Suprapubic skin (tissue), 4 donors: ENCODE data around the gene ZNF296. TPM values are rescaled to one million over a fixed set of nuclear protein-coding genes. Genes with fewer than 3 reads are reported as not detected.

Source experiments
- DNase-seq, 2 donors: peaks; one replicate each; pipeline ENCODE4 v3.0.0-alpha.2; 2019; ENCODE audit warnings: low spot score in 2 of 2
- H3K27ac ChIP-seq: fragments of 200-600 bp; sonication (generic); one replicate; pipeline ENCODE4 v1.5.1; 2019
- H3K27me3 ChIP-seq: fragments of 200-600 bp; sonication (generic); one replicate; pipeline ENCODE4 v1.5.1; 2019
- H3K36me3 ChIP-seq: fragments of 200-600 bp; sonication (generic); one replicate; pipeline ENCODE4 v1.5.1; 2019
- H3K4me1 ChIP-seq: fragments of 200-600 bp; sonication (generic); one replicate; pipeline ENCODE4 v1.5.1; 2019
- H3K4me3 ChIP-seq: fragments of 200-600 bp; sonication (generic); one replicate; pipeline ENCODE4 v1.5.1; 2019; ENCODE audit warnings: mild to moderate bottlenecking
- H3K9me3 ChIP-seq: fragments of 200-600 bp; sonication (generic); one replicate; pipeline ENCODE4 v1.5.1; 2019
- EP300 ChIP-seq: sonication (generic); formaldehyde crosslinking; IDR thresholded peaks from one replicate; pipeline ENCODE4 v1.6.1; 2017; ENCODE audit warnings: antibody characterized with exemption
- POLR2A ChIP-seq, 2 donors: fragments of 450-650 bp; IDR thresholded peaks; one replicate each; pipeline ENCODE4 v1.6.1; 2017; ENCODE audit warnings: antibody characterized with exemption in 2 of 2, mild to moderate bottlenecking in 2 of 2, moderate library complexity in 2 of 2
- POLR2AphosphoS5 ChIP-seq, 3 donors: sonication (generic); formaldehyde crosslinking; IDR thresholded peaks; one replicate each; pipeline ENCODE4 v1.6.1; 2017; ENCODE audit warnings: antibody characterized with exemption in 3 of 3
- WGBS: methylation state at CpG from one replicate; pipeline ENCODE4 v1.1.5; 2018; 5-methylcytosine and 5-hydroxymethylcytosine counted together
- total RNA-seq, 4 donors: library from RNA; depleted of rRNA; stranded (reverse); fragments of >200 nt; gene quantifications; one replicate each; pipeline ENCODE4 v1.1.0, GENCODE V29; 2016
- TF ChIP-seq, protein P1 (sequence below), 2 donors: fragments of 200-600 bp in 1 of 2; fragments of 450-650 bp in 1 of 2; sonication (generic) in 1 of 2; IDR thresholded peaks; one replicate each; pipeline ENCODE4 v1.5.1; 2016 to 2019; ENCODE audit warnings: antibody characterized with exemption in 2 of 2, mild to moderate bottlenecking in 1 of 2, moderate library complexity in 1 of 2

The ZNF296 gene
- total RNA-seq, 4 donors from 2014 or later, result 4.3 to 5.8 (median 4.9) TPM

DNA sequence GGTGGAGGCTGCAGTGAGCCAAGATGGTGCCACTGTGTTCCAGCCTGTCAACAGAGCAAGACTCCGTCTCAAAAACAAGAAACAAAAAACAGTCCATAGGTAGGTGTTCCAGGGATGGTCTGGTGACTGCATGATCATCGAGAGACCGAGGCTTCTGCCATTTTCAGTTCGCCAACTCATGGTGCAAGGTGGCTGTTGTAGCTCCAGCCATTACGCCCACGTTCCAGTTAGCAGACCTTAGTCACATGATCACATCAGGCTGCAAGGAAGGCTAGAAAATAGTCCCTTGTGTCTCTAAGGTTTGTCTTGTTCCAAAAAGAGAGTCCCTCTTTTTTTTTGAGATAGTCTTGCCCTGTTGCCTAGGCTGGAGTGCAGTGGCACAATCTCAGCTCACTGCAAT lies 40.5 kb downstream of the ZNF296 start:
- H3K9me3 ChIP-seq, result no peaks in the 10 kb centered on the region
- H3K27me3 ChIP-seq, result no peaks in the 10 kb centered on the region
- H3K36me3 ChIP-seq, result peaks cover 48% of the 10 kb centered on the region
- no peak overlapping the region for H3K27ac ChIP-seq
- WGBS, result 95% methylated on average over 6 of the region's 6 CpGs
- no peak for TF ChIP-seq POLR2AphosphoS5 (IDR thresholded peaks at IDR 0.05)
- TF ChIP-seq EP300, result no peak
- TF ChIP-seq, protein P1, sequence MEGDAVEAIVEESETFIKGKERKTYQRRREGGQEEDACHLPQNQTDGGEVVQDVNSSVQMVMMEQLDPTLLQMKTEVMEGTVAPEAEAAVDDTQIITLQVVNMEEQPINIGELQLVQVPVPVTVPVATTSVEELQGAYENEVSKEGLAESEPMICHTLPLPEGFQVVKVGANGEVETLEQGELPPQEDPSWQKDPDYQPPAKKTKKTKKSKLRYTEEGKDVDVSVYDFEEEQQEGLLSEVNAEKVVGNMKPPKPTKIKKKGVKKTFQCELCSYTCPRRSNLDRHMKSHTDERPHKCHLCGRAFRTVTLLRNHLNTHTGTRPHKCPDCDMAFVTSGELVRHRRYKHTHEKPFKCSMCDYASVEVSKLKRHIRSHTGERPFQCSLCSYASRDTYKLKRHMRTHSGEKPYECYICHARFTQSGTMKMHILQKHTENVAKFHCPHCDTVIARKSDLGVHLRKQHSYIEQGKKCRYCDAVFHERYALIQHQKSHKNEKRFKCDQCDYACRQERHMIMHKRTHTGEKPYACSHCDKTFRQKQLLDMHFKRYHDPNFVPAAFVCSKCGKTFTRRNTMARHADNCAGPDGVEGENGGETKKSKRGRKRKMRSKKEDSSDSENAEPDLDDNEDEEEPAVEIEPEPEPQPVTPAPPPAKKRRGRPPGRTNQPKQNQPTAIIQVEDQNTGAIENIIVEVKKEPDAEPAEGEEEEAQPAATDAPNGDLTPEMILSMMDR (IDR thresholded peaks at IDR 0.05), result no peak
- no peak for TF ChIP-seq POLR2A (IDR thresholded peaks at IDR 0.05)
- DNase-seq, result no peak
- peaks cover 23% of the 10 kb centered on the region for H3K4me1 ChIP-seq
- no peak overlapping the region for H3K4me3 ChIP-seq

DNA sequence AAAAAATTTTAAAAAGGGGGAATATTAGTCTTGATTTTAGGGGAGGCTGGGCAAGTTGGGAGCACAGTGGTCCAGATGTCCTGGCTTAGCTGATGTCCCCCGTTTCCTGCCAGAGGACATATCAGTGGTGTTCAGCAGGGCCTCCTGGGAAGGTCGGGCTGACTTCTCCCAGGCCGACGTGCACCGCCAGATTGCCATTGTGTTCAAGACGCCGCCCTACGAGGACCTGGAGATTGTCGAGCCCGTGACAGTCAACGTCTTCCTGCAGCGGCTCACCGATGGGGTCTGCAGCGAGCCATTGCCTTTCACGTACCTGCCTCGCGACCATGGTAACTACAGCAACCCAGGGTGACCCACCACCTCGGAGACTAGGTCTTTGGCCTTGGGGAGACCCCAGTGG lies 43.9 kb downstream of the ZNF296 start:
- peaks cover 71% of the 10 kb centered on the region for H3K36me3 ChIP-seq
- H3K4me3 ChIP-seq, result no peak overlapping the region
- TF ChIP-seq EP300 (no peak), POLR2AphosphoS5 (IDR thresholded peaks at IDR 0.05) (no peak), POLR2A (IDR thresholded peaks at IDR 0.05) (no peak)
- TF ChIP-seq, protein P1 (IDR thresholded peaks at IDR 0.05), result no peak
- no peak for DNase-seq
- WGBS, result 80% methylated on average over 11 of the region's 18 CpGs
- no peak overlapping the region for H3K27ac ChIP-seq
- H3K27me3 ChIP-seq, result no peaks in the 10 kb centered on the region
- H3K9me3 ChIP-seq, result no peaks in the 10 kb centered on the region
- no peaks in the 10 kb centered on the region for H3K4me1 ChIP-seq

DNA sequence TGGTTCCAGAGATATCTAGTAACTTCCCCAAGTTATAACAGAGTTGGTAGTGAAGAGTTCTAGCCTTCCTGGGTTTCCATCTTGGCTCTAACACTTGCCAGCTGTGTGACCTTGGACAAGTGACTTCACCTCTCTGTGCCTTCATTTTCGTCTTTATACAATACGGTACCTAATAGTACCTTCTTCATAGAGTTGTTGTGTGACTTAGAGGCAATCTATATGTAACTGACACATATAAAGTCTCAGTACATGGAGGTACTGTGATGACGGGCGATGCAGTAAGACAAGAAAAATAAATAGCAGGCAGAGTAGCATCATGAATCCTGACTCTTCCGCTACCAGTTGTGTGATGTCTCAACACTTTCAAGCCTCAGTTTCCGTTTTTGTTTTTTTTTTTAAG lies 45.5 kb downstream of the ZNF296 start:
- Histone ChIP-seq H3K27ac (no peak overlapping the region), H3K4me1 (no peaks in the 10 kb centered on the region), H3K4me3 (no peak overlapping the region), H3K36me3 (peaks cover 74% of the 10 kb centered on the region), H3K27me3 (no peaks in the 10 kb centered on the region), H3K9me3 (no peaks in the 10 kb centered on the region)
- 97% methylated on average over 6 of the region's 6 CpGs for WGBS
- TF ChIP-seq, protein P1 (IDR thresholded peaks at IDR 0.05), result no peak
- no peak for TF ChIP-seq POLR2A (IDR thresholded peaks at IDR 0.05)
- no peak for TF ChIP-seq POLR2AphosphoS5 (IDR thresholded peaks at IDR 0.05)
- TF ChIP-seq EP300, result no peak
- DNase-seq, result no peak

DNA sequence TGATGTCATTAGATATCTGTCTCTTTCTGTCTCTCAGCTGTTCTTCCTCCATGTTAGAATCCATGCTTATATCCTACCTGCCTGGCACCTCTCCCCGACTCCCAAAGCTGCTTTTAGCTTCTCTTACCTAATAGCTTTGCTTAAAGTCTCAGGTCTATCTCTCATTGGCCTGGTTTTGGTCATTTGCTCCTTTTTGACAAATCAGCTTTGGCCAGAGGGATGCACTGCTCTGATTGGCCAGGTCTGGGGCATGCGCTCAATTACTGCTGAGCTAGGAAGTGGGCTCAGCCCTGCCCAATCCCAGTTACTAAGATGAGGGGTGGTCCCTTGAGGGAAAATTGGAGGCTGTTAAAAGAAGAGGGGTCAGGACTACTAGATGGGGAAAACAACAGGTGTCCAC lies 48.9 kb downstream of the ZNF296 start:
- Histone ChIP-seq H3K4me1 (no peaks in the 10 kb centered on the region), H3K9me3 (no peaks in the 10 kb centered on the region), H3K27me3 (no peaks in the 10 kb centered on the region), H3K27ac (no peak overlapping the region), H3K4me3 (no peak overlapping the region), H3K36me3 (peaks cover 52% of the 10 kb centered on the region)
- no peak for TF ChIP-seq EP300
- TF ChIP-seq, protein P1 (IDR thresholded peaks at IDR 0.05), result no peak
- no peak for TF ChIP-seq POLR2A (IDR thresholded peaks at IDR 0.05)
- no peak for TF ChIP-seq POLR2AphosphoS5 (IDR thresholded peaks at IDR 0.05)
- DNase-seq, result no peak
- 94% methylated on average over 2 of the region's 2 CpGs for WGBS

DNA sequence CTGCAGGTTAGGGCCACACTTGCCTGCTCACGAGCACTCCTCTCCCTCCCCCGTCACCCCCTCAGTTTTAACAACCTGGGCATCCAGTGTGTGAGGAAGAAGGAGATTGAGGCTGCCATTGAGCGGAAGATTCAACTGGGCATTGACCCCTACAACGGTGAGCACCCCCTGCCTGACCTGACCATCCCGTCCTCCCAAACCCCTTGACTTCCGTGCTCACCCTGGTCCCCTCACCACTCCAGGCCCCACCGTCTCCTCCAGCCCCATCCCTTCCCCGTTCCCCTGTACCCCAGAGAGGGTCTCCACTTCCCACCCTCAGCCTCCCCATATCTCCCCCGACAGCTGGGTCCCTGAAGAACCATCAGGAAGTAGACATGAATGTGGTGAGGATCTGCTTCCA lies 51.0 kb downstream of the ZNF296 start:
- Histone ChIP-seq H3K4me3 (no peak overlapping the region), H3K4me1 (no peaks in the 10 kb centered on the region), H3K36me3 (peaks cover 44% of the 10 kb centered on the region), H3K9me3 (no peaks in the 10 kb centered on the region), H3K27ac (no peak overlapping the region), H3K27me3 (no peaks in the 10 kb centered on the region)
- 94% methylated on average over 9 of the region's 9 CpGs for WGBS
- no peak for DNase-seq
- no peak for TF ChIP-seq POLR2AphosphoS5 (IDR thresholded peaks at IDR 0.05)
- TF ChIP-seq POLR2A (IDR thresholded peaks at IDR 0.05), result no peak
- TF ChIP-seq, protein P1 (IDR thresholded peaks at IDR 0.05), result no peak
- TF ChIP-seq EP300, result no peak
